Loucy (cell line): ENCODE measurements around the gene PPM1M.

Source experiments
- H2AFZ ChIP-seq: fragments of 200-600 bp; sonication (generic); 2 replicates; pipeline ENCODE4 v1.6.0; 2016; ENCODE audit warnings: antibody characterized with exemption, mild to moderate bottlenecking, low read length, moderate library complexity
- H3F3A ChIP-seq: fragments of 200-600 bp; 2 replicates; pipeline ENCODE4 v1.6.0; 2016; ENCODE audit warnings: antibody characterized with exemption, low read depth, mild to moderate bottlenecking
- H3K27me3 ChIP-seq: fragments of 200-600 bp; sonication (generic); 2 replicates; pipeline ENCODE4 v1.6.1; 2014; ENCODE audit warnings: low read length, mild to moderate bottlenecking; ENCODE audit not compliant: insufficient read depth, poor library complexity, severe bottlenecking
- H3K36me3 ChIP-seq: fragments of 200-600 bp; sonication (generic); 2 replicates; pipeline ENCODE4 v1.6.1; 2016; ENCODE audit warnings: low read length; ENCODE audit not compliant: insufficient read depth
- H3K4me1 ChIP-seq: fragments of 200-600 bp; sonication (generic); 2 replicates; pipeline ENCODE4 v1.5.1; 2014; ENCODE audit warnings: low read length, mild to moderate bottlenecking; ENCODE audit not compliant: insufficient read depth, poor library complexity, severe bottlenecking
- H3K4me2 ChIP-seq: fragments of 200-600 bp; sonication (generic); 2 replicates; pipeline ENCODE4 v1.6.0; 2014; ENCODE audit warnings: antibody characterized with exemption, low read length, low read depth, mild to moderate bottlenecking; ENCODE audit not compliant: poor library complexity, severe bottlenecking
- H3K4me3 ChIP-seq: fragments of 200-600 bp; sonication (generic); 2 replicates; pipeline ENCODE4 v1.5.1; 2014; ENCODE audit warnings: low read length, mild to moderate bottlenecking, mixed read lengths; ENCODE audit not compliant: poor library complexity, severe bottlenecking
- H3K79me2 ChIP-seq: fragments of 200-600 bp; sonication (generic); 2 replicates; pipeline ENCODE4 v1.6.1; 2014; ENCODE audit warnings: low read length; ENCODE audit not compliant: insufficient read depth
- H3K9ac ChIP-seq: fragments of 200-600 bp; sonication (generic); 2 replicates; pipeline ENCODE4 v1.6.0; 2014; ENCODE audit warnings: mild to moderate bottlenecking, low read depth, low read length, moderate library complexity; ENCODE audit not compliant: poor library complexity, severe bottlenecking
- H3K9me2 ChIP-seq: fragments of 200-600 bp; sonication (generic); replicated peaks from 2 replicates; pipeline ENCODE4 v1.6.1; 2016; ENCODE audit warnings: low read depth, low read length, mixed read lengths
- H3K9me3 ChIP-seq: fragments of 200-600 bp; sonication (generic); 2 replicates; pipeline ENCODE4 v1.6.1; 2014; ENCODE audit warnings: mild to moderate bottlenecking, antibody characterized with exemption, low read length, low read depth; ENCODE audit not compliant: insufficient read depth
- H4K20me1 ChIP-seq: fragments of 200-600 bp; sonication (generic); 2 replicates; pipeline ENCODE4 v1.6.0; 2014; ENCODE audit warnings: antibody characterized with exemption, low read length, mild to moderate bottlenecking; ENCODE audit not compliant: insufficient read depth, poor library complexity, severe bottlenecking
- EZH2phosphoT487 ChIP-seq: fragments of 200-600 bp; IDR thresholded peaks from 2 replicates; pipeline ENCODE4 v1.6.1; 2018; ENCODE audit warnings: antibody characterized with exemption, mild to moderate bottlenecking, moderate library complexity, borderline replicate concordance
- TF ChIP-seq, protein P1 (sequence below): fragments of 200-600 bp; sonication (generic); conservative IDR thresholded peaks from 2 replicates; pipeline ENCODE4 v1.5.1; 2014; ENCODE audit warnings: mild to moderate bottlenecking, antibody characterized with exemption, low read length

The PPM1M gene

DNA sequence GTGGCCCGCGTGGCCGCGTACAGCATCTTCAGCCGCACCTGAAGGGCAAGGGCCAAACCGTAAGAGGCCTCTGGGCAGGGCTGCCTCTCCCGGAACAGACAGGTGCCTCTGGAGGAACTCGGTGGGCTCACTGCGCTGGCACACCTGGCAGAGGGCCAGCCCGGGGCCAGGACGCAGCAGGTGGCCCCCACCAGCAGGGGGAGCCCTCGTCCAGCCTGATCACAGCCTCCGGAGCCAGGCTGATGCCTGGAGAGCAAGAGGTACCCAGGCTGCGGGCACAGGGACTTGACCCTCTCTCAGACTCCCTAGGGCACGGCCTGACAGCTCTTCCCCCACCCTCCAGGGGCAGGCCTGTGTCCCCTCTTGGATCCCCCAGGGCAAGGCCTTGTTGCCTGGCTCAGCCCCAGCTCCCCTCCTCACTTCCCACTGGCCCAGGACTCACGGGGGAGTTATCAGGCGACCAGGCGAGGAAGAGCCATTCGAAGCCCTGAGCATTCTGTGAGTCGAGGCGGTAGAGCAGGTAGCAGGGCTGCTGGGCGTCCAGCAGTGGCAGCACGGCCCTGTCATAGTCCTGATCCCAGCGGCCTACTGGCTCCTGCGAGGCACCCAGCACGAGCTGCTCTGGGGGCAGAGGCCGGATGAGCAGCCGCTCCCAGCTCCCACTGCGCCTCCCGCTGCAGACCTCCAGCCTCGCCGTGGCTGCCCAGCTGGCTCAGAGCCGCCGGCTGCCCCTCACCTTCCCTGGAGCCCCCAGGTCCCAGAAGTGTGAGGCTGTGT lies 13.9 kb upstream of the PPM1M start:
- Histone ChIP-seq H2AFZ (no peak overlapping the region), H3K9ac (no peak overlapping the region), H3K4me1 (peaks cover 3% of the 10 kb centered on the region), H3K9me2 (no peaks in the 10 kb centered on the region), H3K79me2 (peaks cover 22% of the 10 kb centered on the region), H3K36me3 (peaks cover 29% of the 10 kb centered on the region; the same call in 1 of the 2 replicates), H3K4me3 (no peak overlapping the region), H4K20me1 (peaks cover 15% of the 10 kb centered on the region), H3K27me3 (no peaks in the 10 kb centered on the region), H3K4me2 (no peak overlapping the region), H3K9me3 (no peaks in the 10 kb centered on the region), H3F3A (no peaks in the 10 kb centered on the region)
- TF ChIP-seq, protein P1, sequence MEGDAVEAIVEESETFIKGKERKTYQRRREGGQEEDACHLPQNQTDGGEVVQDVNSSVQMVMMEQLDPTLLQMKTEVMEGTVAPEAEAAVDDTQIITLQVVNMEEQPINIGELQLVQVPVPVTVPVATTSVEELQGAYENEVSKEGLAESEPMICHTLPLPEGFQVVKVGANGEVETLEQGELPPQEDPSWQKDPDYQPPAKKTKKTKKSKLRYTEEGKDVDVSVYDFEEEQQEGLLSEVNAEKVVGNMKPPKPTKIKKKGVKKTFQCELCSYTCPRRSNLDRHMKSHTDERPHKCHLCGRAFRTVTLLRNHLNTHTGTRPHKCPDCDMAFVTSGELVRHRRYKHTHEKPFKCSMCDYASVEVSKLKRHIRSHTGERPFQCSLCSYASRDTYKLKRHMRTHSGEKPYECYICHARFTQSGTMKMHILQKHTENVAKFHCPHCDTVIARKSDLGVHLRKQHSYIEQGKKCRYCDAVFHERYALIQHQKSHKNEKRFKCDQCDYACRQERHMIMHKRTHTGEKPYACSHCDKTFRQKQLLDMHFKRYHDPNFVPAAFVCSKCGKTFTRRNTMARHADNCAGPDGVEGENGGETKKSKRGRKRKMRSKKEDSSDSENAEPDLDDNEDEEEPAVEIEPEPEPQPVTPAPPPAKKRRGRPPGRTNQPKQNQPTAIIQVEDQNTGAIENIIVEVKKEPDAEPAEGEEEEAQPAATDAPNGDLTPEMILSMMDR, result peak; percentile 82
- TF ChIP-seq EZH2phosphoT487, result no peak

DNA sequence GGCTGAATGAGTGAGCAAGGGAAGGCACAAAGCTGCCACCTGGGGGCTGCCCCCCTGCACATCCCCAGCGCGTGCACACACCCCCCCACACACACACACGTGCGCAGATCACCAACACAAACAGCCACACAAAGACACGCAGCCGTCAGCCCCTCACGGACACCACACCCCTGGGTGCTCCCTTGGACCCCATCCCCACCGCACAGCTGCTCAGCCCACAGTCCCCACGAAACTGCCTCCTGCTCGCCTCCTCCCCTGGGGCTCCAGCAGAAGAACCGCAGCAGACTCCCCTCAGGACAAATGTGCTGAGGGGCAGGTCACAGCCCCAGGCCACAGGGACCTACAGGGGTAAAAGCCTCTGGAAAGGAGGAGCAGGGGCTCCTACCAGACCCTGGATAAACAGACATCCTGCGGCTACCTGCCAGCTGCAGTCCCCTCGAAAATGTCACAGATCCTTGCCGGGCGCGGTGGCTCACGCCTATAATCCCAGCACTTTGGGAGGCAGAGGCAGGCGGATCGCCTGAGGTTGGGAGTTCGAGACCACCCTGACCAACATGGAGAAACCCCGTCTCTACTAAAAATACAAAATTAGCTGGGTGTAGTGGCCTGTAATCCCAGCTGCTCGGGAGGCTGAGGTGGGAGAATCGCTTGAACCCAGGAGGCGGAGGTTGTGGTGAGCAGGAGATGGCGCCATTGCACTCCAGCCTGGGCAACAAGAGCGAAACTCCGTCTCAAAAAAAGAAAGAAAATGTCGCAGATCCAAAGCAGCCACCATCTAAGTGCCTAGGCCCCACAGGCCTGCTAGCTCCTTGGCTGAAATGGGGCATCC lies 13.1 kb upstream of the PPM1M start:
- H4K20me1 ChIP-seq, result peaks cover 18% of the 10 kb centered on the region
- H2AFZ ChIP-seq, result no peak overlapping the region
- no peaks in the 10 kb centered on the region for H3F3A ChIP-seq
- H3K9ac ChIP-seq, result no peak overlapping the region
- H3K4me2 ChIP-seq, result no peak overlapping the region
- no peaks in the 10 kb centered on the region for H3K27me3 ChIP-seq
- H3K9me3 ChIP-seq, result no peaks in the 10 kb centered on the region
- peaks cover 30% of the 10 kb centered on the region for H3K79me2 ChIP-seq
- H3K9me2 ChIP-seq, result no peaks in the 10 kb centered on the region
- peaks cover 9% of the 10 kb centered on the region for H3K4me1 ChIP-seq
- no peak for TF ChIP-seq EZH2phosphoT487
- TF ChIP-seq, protein P1, result peak; percentile 34
- peaks cover 29% of the 10 kb centered on the region; the same call in 1 of the 2 replicates for H3K36me3 ChIP-seq
- H3K4me3 ChIP-seq, result no peak overlapping the region

DNA sequence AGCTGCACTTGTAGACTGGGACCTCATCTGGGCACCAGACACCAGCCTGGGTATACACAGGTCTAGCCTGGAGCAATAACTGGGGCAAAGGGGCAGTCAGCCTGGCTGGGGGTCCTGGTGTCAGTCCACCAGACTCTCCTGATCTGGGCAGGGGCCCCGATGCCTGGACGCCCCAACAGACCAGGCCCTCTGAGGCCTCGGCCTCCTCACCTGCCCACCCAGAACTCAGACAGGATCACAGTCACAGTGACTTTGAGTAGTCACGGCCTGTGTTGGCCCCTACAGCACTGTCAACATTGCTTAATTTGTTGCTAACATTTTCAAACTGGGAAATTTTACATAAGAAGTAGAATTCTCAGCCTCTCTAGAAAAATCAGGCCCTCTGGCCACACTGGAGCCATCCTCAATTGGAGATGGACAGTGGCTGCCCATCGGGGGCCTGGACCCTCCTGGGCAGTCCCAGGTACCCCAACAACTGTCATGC lies 12.4 kb upstream of the PPM1M start:
- Histone ChIP-seq H3K4me1 (peaks cover 15% of the 10 kb centered on the region), H3K4me3 (no peak overlapping the region), H3K9me2 (no peaks in the 10 kb centered on the region), H3F3A (no peaks in the 10 kb centered on the region), H3K27me3 (no peaks in the 10 kb centered on the region), H3K4me2 (no peak overlapping the region), H3K9me3 (no peaks in the 10 kb centered on the region), H2AFZ (no peak overlapping the region), H3K36me3 (peaks cover 23% of the 10 kb centered on the region; the same call in 1 of the 2 replicates), H3K9ac (no peak overlapping the region), H4K20me1 (peaks cover 25% of the 10 kb centered on the region), H3K79me2 (peaks cover 37% of the 10 kb centered on the region)
- TF ChIP-seq, protein P1, result no peak
- TF ChIP-seq EZH2phosphoT487, result no peak
